Measurements from ENCODE around the gene PGLYRP2. TPM values are rescaled to one million over a fixed set of nuclear protein-coding genes. Genes with fewer than 3 reads are reported as not detected.

PGLYRP2 gene
- total RNA-seq, 4 donors from 2014 or later, result not detected

- no peak overlapping the region for H3K4me3 ChIP-seq
- TF ChIP-seq, protein P1, sequence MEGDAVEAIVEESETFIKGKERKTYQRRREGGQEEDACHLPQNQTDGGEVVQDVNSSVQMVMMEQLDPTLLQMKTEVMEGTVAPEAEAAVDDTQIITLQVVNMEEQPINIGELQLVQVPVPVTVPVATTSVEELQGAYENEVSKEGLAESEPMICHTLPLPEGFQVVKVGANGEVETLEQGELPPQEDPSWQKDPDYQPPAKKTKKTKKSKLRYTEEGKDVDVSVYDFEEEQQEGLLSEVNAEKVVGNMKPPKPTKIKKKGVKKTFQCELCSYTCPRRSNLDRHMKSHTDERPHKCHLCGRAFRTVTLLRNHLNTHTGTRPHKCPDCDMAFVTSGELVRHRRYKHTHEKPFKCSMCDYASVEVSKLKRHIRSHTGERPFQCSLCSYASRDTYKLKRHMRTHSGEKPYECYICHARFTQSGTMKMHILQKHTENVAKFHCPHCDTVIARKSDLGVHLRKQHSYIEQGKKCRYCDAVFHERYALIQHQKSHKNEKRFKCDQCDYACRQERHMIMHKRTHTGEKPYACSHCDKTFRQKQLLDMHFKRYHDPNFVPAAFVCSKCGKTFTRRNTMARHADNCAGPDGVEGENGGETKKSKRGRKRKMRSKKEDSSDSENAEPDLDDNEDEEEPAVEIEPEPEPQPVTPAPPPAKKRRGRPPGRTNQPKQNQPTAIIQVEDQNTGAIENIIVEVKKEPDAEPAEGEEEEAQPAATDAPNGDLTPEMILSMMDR (IDR thresholded peaks at IDR 0.05), result no peak
- TF ChIP-seq EP300 (IDR thresholded peaks at IDR 0.05) (no peak), POLR2A (IDR thresholded peaks at IDR 0.05) (no peak)
- no peaks in the 10 kb centered on the region for H3K27me3 ChIP-seq
- H3K4me1 ChIP-seq, result peaks cover 0 to 35% (median 18%) of the 10 kb centered on the region in 4 donors
- H3K27ac ChIP-seq, result no peak overlapping the region
- peaks cover 4 to 78% (median 34%) of the 10 kb centered on the region in 3 donors for H3K36me3 ChIP-seq
- DNase-seq (ENCODE audit: low spot score in 2 of 2), result no peak
- peaks cover 0 to 6% (median 0%) of the 10 kb centered on the region in 4 donors for H3K9me3 ChIP-seq
- 96 to 97% methylated on average over 25 of the region's 25 CpGs for WGBS, 2 donors
These were observed 52.0 kb downstream of the PGLYRP2 start for GRCh38 chr19:15427350-15427700.

GRCh38 chr19:15426485-15427349 lies 52.6 kb downstream of the PGLYRP2 start:
- H3K36me3 ChIP-seq, result peaks cover 4 to 83% (median 34%) of the 10 kb centered on the region in 3 donors
- no peak for DNase-seq (ENCODE audit: low spot score in 2 of 2)
- TF ChIP-seq EP300 (IDR thresholded peaks at IDR 0.05) (no peak), POLR2A (IDR thresholded peaks at IDR 0.05) (no peak)
- TF ChIP-seq, protein P1 (IDR thresholded peaks at IDR 0.05), result no peak
- WGBS, 2 donors, result 85 to 89% methylated on average over 16 of the region's 16 CpGs
- no peak overlapping the region for H3K27ac ChIP-seq
- H3K27me3 ChIP-seq, result no peaks in the 10 kb centered on the region
- H3K4me3 ChIP-seq, result no peak overlapping the region
- peaks cover 0 to 6% (median 0%) of the 10 kb centered on the region in 4 donors for H3K9me3 ChIP-seq
- peaks cover 0 to 33% (median 16%) of the 10 kb centered on the region in 4 donors for H3K4me1 ChIP-seq

DNA sequence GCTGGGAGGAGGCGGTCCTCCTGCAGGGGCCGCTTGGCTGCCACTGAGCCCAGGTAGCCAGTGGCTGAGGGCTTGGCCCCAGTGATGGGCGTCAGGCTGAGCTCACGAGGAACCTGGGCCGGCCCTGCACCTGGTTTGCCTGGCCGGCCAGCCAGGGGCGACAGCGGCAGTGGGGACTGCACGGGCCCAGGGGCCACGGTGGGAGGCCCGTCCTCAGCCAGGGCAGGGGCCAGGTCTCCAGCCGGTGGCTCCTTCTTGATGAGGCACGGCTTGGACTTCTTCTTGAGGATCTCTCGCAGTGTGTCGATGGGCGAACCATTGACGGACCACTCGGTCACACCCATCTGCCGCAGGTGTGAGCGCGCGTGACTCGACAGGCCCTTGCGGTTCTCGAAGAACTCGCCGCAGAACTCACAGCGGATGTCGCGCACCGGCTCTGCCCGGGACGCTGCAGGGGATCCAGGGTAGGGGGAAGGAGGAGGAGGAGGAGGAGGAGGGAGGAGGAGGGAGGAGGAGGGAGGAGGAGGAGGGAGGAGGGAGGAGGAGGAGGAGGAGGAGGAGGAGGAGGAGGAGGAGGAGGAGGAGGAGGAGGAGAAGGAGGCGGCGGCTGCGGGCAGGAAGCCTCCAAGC lies 53.9 kb downstream of the PGLYRP2 start:
- 93 to 94% methylated on average over 25 to 36 of the region's 36 CpGs for WGBS, 2 donors
- DNase-seq (ENCODE audit: low spot score in 2 of 2), result no peak
- peaks cover 0 to 6% (median 0%) of the 10 kb centered on the region in 4 donors for H3K9me3 ChIP-seq
- no peaks in the 10 kb centered on the region for H3K27me3 ChIP-seq
- H3K4me1 ChIP-seq, result peaks cover 0 to 20% (median 4%) of the 10 kb centered on the region in 4 donors
- H3K36me3 ChIP-seq, result peaks cover 4 to 90% (median 34%) of the 10 kb centered on the region in 3 donors
- TF ChIP-seq, protein P1 (IDR thresholded peaks at IDR 0.05), result no peak
- no peak for TF ChIP-seq POLR2A (IDR thresholded peaks at IDR 0.05)
- no peak for TF ChIP-seq EP300 (IDR thresholded peaks at IDR 0.05)
- no peak overlapping the region for H3K4me3 ChIP-seq
- H3K27ac ChIP-seq, result no peak overlapping the region

DNA sequence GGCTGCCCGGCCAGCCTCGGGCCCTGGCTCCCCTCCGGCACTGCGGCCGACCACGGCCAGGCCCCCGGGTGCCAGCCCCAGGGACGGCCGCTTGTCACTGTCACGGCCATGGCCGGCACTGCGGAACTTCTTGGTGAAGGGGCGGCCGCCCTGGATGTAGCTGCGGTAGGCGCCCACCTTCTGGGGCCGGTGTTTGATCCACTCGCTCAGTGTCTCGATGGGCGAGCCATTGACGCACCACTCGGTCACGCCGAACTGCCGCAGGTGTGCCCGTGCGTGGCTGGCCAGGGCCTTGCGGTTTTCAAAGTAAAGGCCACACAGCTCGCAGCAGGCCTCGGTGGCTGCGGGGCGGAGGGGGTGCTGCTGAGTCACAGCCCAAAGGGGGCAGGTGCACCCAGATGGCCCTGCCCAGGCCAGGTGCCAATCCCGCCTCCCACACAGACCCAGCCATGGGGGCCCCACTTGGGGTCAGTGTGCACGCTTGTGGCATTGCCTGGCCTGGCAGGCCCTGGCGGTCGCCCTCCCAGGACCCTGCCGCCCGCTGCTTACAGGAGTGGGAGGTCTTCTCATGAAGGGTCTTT lies 54.5 kb downstream of the PGLYRP2 start:
- DNase-seq (ENCODE audit: low spot score in 2 of 2), result no peak
- Histone ChIP-seq H3K9me3 (peaks cover 0 to 6% (median 0%) of the 10 kb centered on the region in 4 donors), H3K4me3 (no peak overlapping the region), H3K36me3 (peaks cover 4 to 87% (median 34%) of the 10 kb centered on the region in 3 donors), H3K4me1 (peaks cover 0 to 16% (median 2%) of the 10 kb centered on the region in 4 donors), H3K27me3 (no peaks in the 10 kb centered on the region), H3K27ac (no peak overlapping the region)
- TF ChIP-seq POLR2A (IDR thresholded peaks at IDR 0.05) (no peak), EP300 (IDR thresholded peaks at IDR 0.05) (no peak)
- TF ChIP-seq, protein P1 (IDR thresholded peaks at IDR 0.05), result no peak
- 89 to 97% methylated on average over 11 to 33 of the region's 38 CpGs for WGBS, 2 donors
